ENCODE data around the gene PTPRF. TPM values are rescaled to one million over a fixed set of nuclear protein-coding genes. Genes with fewer than 3 reads are reported as not detected.

The PTPRF gene
- total RNA-seq, 4 donors from 2014 or later: 204 to 236 (median 231) TPM

DNA sequence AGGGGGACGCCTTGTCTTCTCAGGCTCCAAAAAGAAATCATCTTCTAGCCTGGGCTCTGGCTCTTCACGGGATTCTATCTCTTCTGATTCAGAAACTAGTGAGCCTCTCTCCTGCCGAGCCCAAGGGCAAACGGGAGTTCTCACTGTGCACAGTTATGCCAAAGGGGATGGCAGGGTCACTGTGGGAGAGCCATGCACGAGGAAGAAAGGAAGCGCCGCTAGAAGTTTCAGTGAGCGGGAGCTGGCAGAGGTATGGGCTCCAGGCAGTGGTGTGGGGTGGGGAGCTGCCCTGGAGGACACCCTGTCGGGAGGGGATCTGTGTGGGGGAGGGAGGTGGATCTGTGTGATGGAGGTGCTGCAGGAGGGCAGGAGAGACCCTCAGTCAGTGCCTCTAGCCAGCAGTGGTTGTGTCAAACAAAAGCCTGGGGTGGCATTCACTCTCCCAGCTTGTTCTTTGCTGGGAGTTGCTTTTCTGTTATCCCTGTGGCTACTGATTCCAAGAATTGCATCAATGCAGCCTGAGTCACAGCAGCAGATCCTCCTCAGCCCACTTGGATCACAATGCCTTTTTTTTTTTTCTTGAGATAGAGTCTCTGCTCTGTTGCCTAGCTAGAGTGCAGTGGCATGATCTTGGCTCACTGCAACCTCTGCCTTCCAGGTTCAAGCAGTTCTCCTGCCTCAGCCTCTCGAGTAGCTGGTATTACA lies 141.1 kb downstream of the PTPRF start:
- no peak for DNase-seq (ENCODE audit: low spot score in 2 of 2)
- TF ChIP-seq POLR2A (IDR thresholded peaks at IDR 0.05): no peak
- TF ChIP-seq, protein P1, sequence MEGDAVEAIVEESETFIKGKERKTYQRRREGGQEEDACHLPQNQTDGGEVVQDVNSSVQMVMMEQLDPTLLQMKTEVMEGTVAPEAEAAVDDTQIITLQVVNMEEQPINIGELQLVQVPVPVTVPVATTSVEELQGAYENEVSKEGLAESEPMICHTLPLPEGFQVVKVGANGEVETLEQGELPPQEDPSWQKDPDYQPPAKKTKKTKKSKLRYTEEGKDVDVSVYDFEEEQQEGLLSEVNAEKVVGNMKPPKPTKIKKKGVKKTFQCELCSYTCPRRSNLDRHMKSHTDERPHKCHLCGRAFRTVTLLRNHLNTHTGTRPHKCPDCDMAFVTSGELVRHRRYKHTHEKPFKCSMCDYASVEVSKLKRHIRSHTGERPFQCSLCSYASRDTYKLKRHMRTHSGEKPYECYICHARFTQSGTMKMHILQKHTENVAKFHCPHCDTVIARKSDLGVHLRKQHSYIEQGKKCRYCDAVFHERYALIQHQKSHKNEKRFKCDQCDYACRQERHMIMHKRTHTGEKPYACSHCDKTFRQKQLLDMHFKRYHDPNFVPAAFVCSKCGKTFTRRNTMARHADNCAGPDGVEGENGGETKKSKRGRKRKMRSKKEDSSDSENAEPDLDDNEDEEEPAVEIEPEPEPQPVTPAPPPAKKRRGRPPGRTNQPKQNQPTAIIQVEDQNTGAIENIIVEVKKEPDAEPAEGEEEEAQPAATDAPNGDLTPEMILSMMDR (IDR thresholded peaks at IDR 0.05): no peak
- H3K4me3 ChIP-seq (ENCODE audit: low read depth, poor library complexity, severe bottlenecking): no peak overlapping the region
- 79 to 81% methylated on average over 10 of the region's 10 CpGs for WGBS, 2 donors
- intact Hi-C loops (cut with DNase I; ENCODE audit: low total_unique reads): no loop called here

DNA sequence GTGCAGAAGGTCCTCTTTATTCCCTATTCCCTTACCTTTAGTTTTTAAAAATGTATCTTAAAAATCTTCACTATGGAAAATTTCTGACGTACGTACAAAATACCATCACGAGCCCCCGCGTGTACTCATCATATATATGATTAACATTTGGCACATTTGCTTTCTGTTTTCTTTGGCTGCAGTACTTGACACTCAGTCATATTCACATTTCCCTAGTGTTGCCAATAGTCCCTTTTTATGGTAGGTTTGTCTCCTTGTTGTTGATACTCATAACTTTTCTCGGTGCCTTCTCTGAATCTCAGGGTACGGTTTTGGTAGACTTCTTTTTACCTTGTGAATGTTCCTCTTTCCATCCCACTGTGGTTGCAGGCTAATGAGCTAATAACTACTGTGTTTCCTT lies 142.6 kb downstream of the PTPRF start:
- WGBS, 2 donors: 90 to 93% methylated on average over 7 of the region's 7 CpGs
- intact Hi-C loops (cut with DNase I; ENCODE audit: low total_unique reads): no loop called here

More for the DNA sequence above, 142.6 kb downstream of the PTPRF start:
- H3K4me3 ChIP-seq (ENCODE audit: low read depth, poor library complexity, severe bottlenecking): no peak overlapping the region
- no peak for TF ChIP-seq POLR2A (IDR thresholded peaks at IDR 0.05)
- TF ChIP-seq, protein P1 (IDR thresholded peaks at IDR 0.05): no peak
- DNase-seq (ENCODE audit: low spot score in 2 of 2): no peak

Other genes starting within 250 kb of the PTPRF start
- 10 to 100 TPM; 16.1 to 28.2 (median 25.4) TPM for gene C1orf210, start 245.3 kb upstream of the PTPRF start, total RNA-seq
- 10 to 100 TPM in 2 of 4 donors, 1 to 10 TPM in 2; 8.8 to 23.3 (median 10.9) TPM for gene TIE1, start 229.9 kb upstream of the PTPRF start, total RNA-seq
- under 1 TPM in 1 of 4 donors, not detected in 3; 0.15 TPM for gene MPL, start 193.1 kb upstream of the PTPRF start, total RNA-seq
- gene CDC20, start 171.9 kb upstream of the PTPRF start, total RNA-seq: 10 to 100 TPM in 1 of 4 donors, 1 to 10 TPM in 3; 2.7 to 12.1 (median 6.5) TPM
- gene ELOVL1, start 162.9 kb upstream of the PTPRF start, total RNA-seq: 100 to 1,000 TPM; 359 to 592 (median 401) TPM
- gene MED8, start 141.1 kb upstream of the PTPRF start, total RNA-seq: 10 to 100 TPM; 43.6 to 58.4 (median 50.8) TPM
- gene SZT2, start 141.0 kb upstream of the PTPRF start, total RNA-seq: 10 to 100 TPM; 33.2 to 75.3 (median 42.0) TPM
- gene HYI, start 77.0 kb upstream of the PTPRF start, total RNA-seq: 10 to 100 TPM; 35.5 to 39.4 (median 38.0) TPM
- 10 to 100 TPM; 28.9 to 53.5 (median 37.6) TPM for gene KDM4A, start 119.3 kb downstream of the PTPRF start, total RNA-seq
- 10 to 100 TPM in 1 of 4 donors, 1 to 10 TPM in 3; 6.9 to 10.5 (median 8.0) TPM for gene ST3GAL3, start 176.7 kb downstream of the PTPRF start, total RNA-seq

Data from lower leg skin (tissue), 4 donors.